HCT116 (cell line): ENCODE results near the gene GRIN2A. TPM values are rescaled to one million over a fixed set of nuclear protein-coding genes. Genes with fewer than 3 reads are reported as not detected.

Source experiments
- ATAC-seq: fragments of 200-7000 bp; cut with Tn5 transposase; 2 replicates; pipeline ENCODE4 v1.9.1; 2020; ENCODE audit warnings: mild to moderate bottlenecking, moderate library complexity
- BruUV-seq: library from RNA; stranded (reverse); fragments of 400-500 nt; replicated peaks from 2 replicates; lab custom pipeline; 2021; lab: Mats Ljungman, UMichigan
- CTCF ChIA-PET: fragments of 300-600 bp; sonication (Branson Sonifier 250); formaldehyde crosslinking; loops from one replicate; lab custom pipeline; 2021; ENCODE audit warnings: antibody characterized with exemption; lab: Charles Lee
- POLR2A ChIA-PET: fragments of 300-600, 350-600 bp; sonication (Branson Sonifier 250); formaldehyde crosslinking; loops from one replicate; lab custom pipeline; 2021; ENCODE audit warnings: antibody characterized with exemption; lab: Charles Lee
- RAD21 ChIA-PET, 2 experiments: fragments of 300-600 bp; sonication (Branson Sonifier 250); formaldehyde crosslinking; loops; one replicate each; lab custom pipeline; 2023; ENCODE audit warnings: low total read pairs in 2 of 2; ENCODE audit not compliant: uncharacterized antibody in 2 of 2, unreplicated experiment in 2 of 2, low non-redundant PET in 1 of 2; lab: Charles Lee
- DNase-seq: peaks from one replicate; pipeline ENCODE4 v3.0.0-alpha.2; 2010; ENCODE audit warnings: low read depth, low spot score
- H2AFZ ChIP-seq: fragments of 200-600 bp; shearing (Covaris generic), sonication (generic); 2 replicates; pipeline ENCODE4 v1.6.1; 2017; ENCODE audit warnings: low read depth, mixed run types, mixed read lengths, antibody characterized with exemption, low read length; ENCODE audit not compliant: poor library complexity, severe bottlenecking
- H3K27ac ChIP-seq: 2 replicates; pipeline ENCODE4 v1.5.1; 2012; ENCODE audit warnings: low read depth, low read length
- H3K27me3 ChIP-seq: fragments of 200-600 bp; sonication (generic); 2 replicates; pipeline ENCODE4 v1.6.1; 2016; ENCODE audit warnings: mixed run types, low read length, mixed read lengths; ENCODE audit not compliant: insufficient read depth
- H3K36me3 ChIP-seq, 2 experiments: fragments of 200-500 bp in 1 of 2; fragments of 200-600 bp in 1 of 2; sonication (Bioruptor generic) in 1 of 2; sonication (generic) in 1 of 2; 2 replicates each; pipeline versions ENCODE4 v1.5.1 to v1.6.1; 2014 to 2016; ENCODE audit warnings: low read length in 2 of 2, inconsistent platforms in 1 of 2, mixed read lengths in 1 of 2, mixed run types in 1 of 2; ENCODE audit not compliant: insufficient read depth in 2 of 2, control insufficient read depth in 1 of 2
- H3K4me1 ChIP-seq, 2 experiments: fragments of 200-600 bp in 1 of 2; sonication (generic) in 1 of 2; 2 replicates each; pipeline versions ENCODE4 v1.5.1 to v1.6.1; 2012 to 2017; ENCODE audit warnings: low read length in 2 of 2, inconsistent platforms in 1 of 2, mild to moderate bottlenecking in 1 of 2, mixed read lengths in 1 of 2, mixed run types in 1 of 2, moderate library complexity in 1 of 2; ENCODE audit not compliant: insufficient read depth in 2 of 2, control insufficient read depth in 1 of 2
- H3K4me2 ChIP-seq: fragments of 200-600 bp; sonication (generic); 2 replicates; pipeline ENCODE4 v1.6.1; 2017; ENCODE audit warnings: mixed run types, low read length, mixed read lengths
- H3K4me3 ChIP-seq, 2 experiments: fragments of 200-600 bp in 1 of 2; sonication (generic) in 1 of 2; replicated peaks in 1 of 2; 2 replicates each; pipeline ENCODE4 v1.5.1; 2011 to 2016; ENCODE audit warnings: low read length in 2 of 2, control low read depth in 1 of 2, low read depth in 1 of 2, mild to moderate bottlenecking in 1 of 2, mixed read lengths in 1 of 2, mixed run types in 1 of 2
- H3K79me2 ChIP-seq: fragments of 200-600 bp; sonication (generic); 2 replicates; pipeline ENCODE4 v1.6.1; 2017; ENCODE audit warnings: mild to moderate bottlenecking, mixed run types, low read length, moderate library complexity, mixed read lengths; ENCODE audit not compliant: insufficient read depth
- H3K9ac ChIP-seq: fragments of 200-600 bp; sonication (generic); 2 replicates; pipeline ENCODE4 v1.6.1; 2016; ENCODE audit warnings: low read length, mixed read lengths
- H3K9me2 ChIP-seq: fragments of 200-600 bp; sonication (generic), shearing (Covaris generic); 2 replicates; pipeline ENCODE4 v1.6.1; 2017; ENCODE audit warnings: mixed run types, mild to moderate bottlenecking, moderate library complexity; ENCODE audit not compliant: insufficient read depth
- H3K9me3 ChIP-seq, 2 experiments: fragments of 200-500 bp in 1 of 2; fragments of 200-600 bp in 1 of 2; sonication (Bioruptor generic) in 1 of 2; sonication (generic) in 1 of 2; 2 replicates each; pipeline ENCODE4 v1.6.1; 2014 to 2017; ENCODE audit warnings: low read length in 2 of 2, mixed read lengths in 2 of 2, inconsistent platforms in 1 of 2, low read depth in 1 of 2, mild to moderate bottlenecking in 1 of 2, mixed run types in 1 of 2, moderate library complexity in 1 of 2; ENCODE audit not compliant: control insufficient read depth in 1 of 2, insufficient read depth in 1 of 2
- H4K20me1 ChIP-seq: fragments of 200-600 bp; sonication (generic), shearing (Covaris generic); 2 replicates; pipeline ENCODE4 v1.6.1; 2017; ENCODE audit warnings: mixed run types, mild to moderate bottlenecking, moderate library complexity; ENCODE audit not compliant: insufficient read depth
- CEBPB ChIP-seq: IDR thresholded peaks from 2 replicates; pipeline ENCODE4 v1.6.1; 2012; ENCODE audit warnings: low read depth
- EGR1 ChIP-seq: IDR thresholded peaks from 2 replicates; pipeline ENCODE4 v1.6.1; 2012; ENCODE audit warnings: low read depth
- ELF1 ChIP-seq: IDR thresholded peaks from 2 replicates; pipeline ENCODE4 v1.6.1; 2012; ENCODE audit warnings: low read depth, borderline replicate concordance
- EZH2 ChIP-seq: fragments of 200-600 bp; sonication (generic); IDR thresholded peaks from 2 replicates; pipeline ENCODE4 v1.6.1; 2017; ENCODE audit warnings: antibody characterized with exemption, mixed run types
- EZH2phosphoT487 ChIP-seq: fragments of 200-600 bp; IDR thresholded peaks from 2 replicates; pipeline ENCODE4 v1.6.1; 2018; ENCODE audit warnings: antibody characterized with exemption, borderline replicate concordance
- POLR2A ChIP-seq: IDR thresholded peaks from 2 replicates; pipeline ENCODE4 v1.7.0; 2011; ENCODE audit warnings: borderline replicate concordance; ENCODE audit not compliant: insufficient read depth, insufficient read length; ENCODE audit errors: extremely low read depth
- POLR2AphosphoS5 ChIP-seq: IDR thresholded peaks from 2 replicates; pipeline ENCODE4 v1.6.1; 2011; ENCODE audit warnings: mild to moderate bottlenecking, low read depth, low read length, moderate library complexity
- SP1 ChIP-seq: IDR thresholded peaks from 2 replicates; pipeline ENCODE4 v1.6.1; 2012; ENCODE audit warnings: low read depth
- ZFX ChIP-seq: fragments of 450-650 bp; IDR thresholded peaks from 2 replicates; pipeline ENCODE4 v1.6.1; 2017
- intact Hi-C: fragments of 100-400 bp; cut with micrococcal nuclease; formaldehyde crosslinking; loops from 2 replicates; pipeline ENCODE4 v1.10.0; 2022
- total RNA-seq: library from RNA; stranded (reverse); gene quantifications from one replicate; pipeline ENCODE4 v1.2.1, GENCODE V29; 2021; ENCODE audit not compliant: unreplicated experiment
- TF ChIP-seq, protein P1 (sequence below): IDR thresholded peaks from 2 replicates; pipeline ENCODE4 v1.6.1; 2012
- TF ChIP-seq, protein P2 (sequence below): IDR thresholded peaks from 2 replicates; pipeline ENCODE4 v1.6.1; 2012; ENCODE audit warnings: low read depth
- TF ChIP-seq, protein P3 (sequence below), 3 experiments: fragments of 200-600 bp in 1 of 3; sonication (generic) in 1 of 3; IDR thresholded peaks in 2 of 3; conservative IDR thresholded peaks in 1 of 3; 2 replicates each; pipeline ENCODE4 v1.5.1; 2012 to 2017; ENCODE audit warnings: low read depth in 2 of 3, low read length in 2 of 3, antibody characterized with exemption in 1 of 3, borderline replicate concordance in 1 of 3, control low read depth in 1 of 3, mild to moderate bottlenecking in 1 of 3, mixed read lengths in 1 of 3, mixed run types in 1 of 3, moderate library complexity in 1 of 3; ENCODE audit not compliant: insufficient read depth in 1 of 3
- TF ChIP-seq, protein P4 (sequence below): IDR thresholded peaks from 2 replicates; pipeline ENCODE4 v1.6.1; 2011; ENCODE audit warnings: mild to moderate bottlenecking, low read length, moderate library complexity; ENCODE audit not compliant: insufficient replicate concordance; ENCODE audit errors: extremely low read depth
- TF ChIP-seq, protein P5 (sequence below): IDR thresholded peaks from 2 replicates; pipeline ENCODE4 v1.6.1; 2012

The GRIN2A gene
- total RNA-seq, 1 experiment from 2014 or later = 0.02 TPM

DNA sequence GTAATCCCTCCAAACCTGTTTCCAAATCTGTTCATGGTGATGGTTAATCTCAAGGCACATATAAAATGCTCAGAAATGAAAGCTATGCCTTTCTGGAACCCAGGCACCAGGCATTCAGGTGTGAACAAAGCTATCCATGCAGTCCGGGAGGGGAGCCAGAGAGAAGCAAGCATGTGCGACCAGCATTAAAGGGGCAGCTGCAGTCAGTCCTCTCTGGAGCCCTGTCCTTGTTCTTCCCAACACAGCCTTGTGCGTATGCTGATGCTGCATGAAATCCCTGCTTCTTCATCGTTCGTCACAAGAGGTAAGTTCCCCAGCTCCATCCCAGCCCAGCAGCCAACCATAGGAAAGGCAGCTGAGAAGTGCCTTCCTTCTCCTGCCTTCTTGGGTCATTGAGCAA is 148.7 kb downstream of the GRIN2A start:
- ChIA-PET RAD21 (no interaction called here), CTCF (no interaction called here), POLR2A (no interaction called here)
- Histone ChIP-seq H3K79me2 (no peaks in the 10 kb centered on the region), H3K9ac (no peak overlapping the region), H3K4me3 (no peak overlapping the region), H3K4me2 (no peak overlapping the region), H3K27me3 (peaks cover 8% of the 10 kb centered on the region; the same call in 1 of the 2 replicates), H3K36me3 (no peaks in the 10 kb centered on the region), H3K9me3 (no peaks in the 10 kb centered on the region), H3K27ac (no peak overlapping the region), H4K20me1 (no peaks in the 10 kb centered on the region), H2AFZ (no peak overlapping the region), H3K9me2 (no peaks in the 10 kb centered on the region), H3K4me1 (no peaks in the 10 kb centered on the region)
- ATAC-seq = no peak
- intact Hi-C loops = no loop called here
- TF ChIP-seq EZH2phosphoT487 = no peak
- TF ChIP-seq ZFX = no peak
- no peak for TF ChIP-seq CEBPB
- TF ChIP-seq, protein P1, sequence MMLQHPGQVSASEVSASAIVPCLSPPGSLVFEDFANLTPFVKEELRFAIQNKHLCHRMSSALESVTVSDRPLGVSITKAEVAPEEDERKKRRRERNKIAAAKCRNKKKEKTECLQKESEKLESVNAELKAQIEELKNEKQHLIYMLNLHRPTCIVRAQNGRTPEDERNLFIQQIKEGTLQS = no peak
- TF ChIP-seq, protein P2, sequence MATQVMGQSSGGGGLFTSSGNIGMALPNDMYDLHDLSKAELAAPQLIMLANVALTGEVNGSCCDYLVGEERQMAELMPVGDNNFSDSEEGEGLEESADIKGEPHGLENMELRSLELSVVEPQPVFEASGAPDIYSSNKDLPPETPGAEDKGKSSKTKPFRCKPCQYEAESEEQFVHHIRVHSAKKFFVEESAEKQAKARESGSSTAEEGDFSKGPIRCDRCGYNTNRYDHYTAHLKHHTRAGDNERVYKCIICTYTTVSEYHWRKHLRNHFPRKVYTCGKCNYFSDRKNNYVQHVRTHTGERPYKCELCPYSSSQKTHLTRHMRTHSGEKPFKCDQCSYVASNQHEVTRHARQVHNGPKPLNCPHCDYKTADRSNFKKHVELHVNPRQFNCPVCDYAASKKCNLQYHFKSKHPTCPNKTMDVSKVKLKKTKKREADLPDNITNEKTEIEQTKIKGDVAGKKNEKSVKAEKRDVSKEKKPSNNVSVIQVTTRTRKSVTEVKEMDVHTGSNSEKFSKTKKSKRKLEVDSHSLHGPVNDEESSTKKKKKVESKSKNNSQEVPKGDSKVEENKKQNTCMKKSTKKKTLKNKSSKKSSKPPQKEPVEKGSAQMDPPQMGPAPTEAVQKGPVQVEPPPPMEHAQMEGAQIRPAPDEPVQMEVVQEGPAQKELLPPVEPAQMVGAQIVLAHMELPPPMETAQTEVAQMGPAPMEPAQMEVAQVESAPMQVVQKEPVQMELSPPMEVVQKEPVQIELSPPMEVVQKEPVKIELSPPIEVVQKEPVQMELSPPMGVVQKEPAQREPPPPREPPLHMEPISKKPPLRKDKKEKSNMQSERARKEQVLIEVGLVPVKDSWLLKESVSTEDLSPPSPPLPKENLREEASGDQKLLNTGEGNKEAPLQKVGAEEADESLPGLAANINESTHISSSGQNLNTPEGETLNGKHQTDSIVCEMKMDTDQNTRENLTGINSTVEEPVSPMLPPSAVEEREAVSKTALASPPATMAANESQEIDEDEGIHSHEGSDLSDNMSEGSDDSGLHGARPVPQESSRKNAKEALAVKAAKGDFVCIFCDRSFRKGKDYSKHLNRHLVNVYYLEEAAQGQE = no peak
- TF ChIP-seq, protein P3, sequence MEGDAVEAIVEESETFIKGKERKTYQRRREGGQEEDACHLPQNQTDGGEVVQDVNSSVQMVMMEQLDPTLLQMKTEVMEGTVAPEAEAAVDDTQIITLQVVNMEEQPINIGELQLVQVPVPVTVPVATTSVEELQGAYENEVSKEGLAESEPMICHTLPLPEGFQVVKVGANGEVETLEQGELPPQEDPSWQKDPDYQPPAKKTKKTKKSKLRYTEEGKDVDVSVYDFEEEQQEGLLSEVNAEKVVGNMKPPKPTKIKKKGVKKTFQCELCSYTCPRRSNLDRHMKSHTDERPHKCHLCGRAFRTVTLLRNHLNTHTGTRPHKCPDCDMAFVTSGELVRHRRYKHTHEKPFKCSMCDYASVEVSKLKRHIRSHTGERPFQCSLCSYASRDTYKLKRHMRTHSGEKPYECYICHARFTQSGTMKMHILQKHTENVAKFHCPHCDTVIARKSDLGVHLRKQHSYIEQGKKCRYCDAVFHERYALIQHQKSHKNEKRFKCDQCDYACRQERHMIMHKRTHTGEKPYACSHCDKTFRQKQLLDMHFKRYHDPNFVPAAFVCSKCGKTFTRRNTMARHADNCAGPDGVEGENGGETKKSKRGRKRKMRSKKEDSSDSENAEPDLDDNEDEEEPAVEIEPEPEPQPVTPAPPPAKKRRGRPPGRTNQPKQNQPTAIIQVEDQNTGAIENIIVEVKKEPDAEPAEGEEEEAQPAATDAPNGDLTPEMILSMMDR (IDR thresholded peaks at IDR 0.05 in 2 of 3, conservative IDR thresholded peaks at IDR 0.05 in 1 of 3; ENCODE audit: borderline replicate concordance in 1 of 3, insufficient read depth in 1 of 3, low read depth in 2 of 3, low read length in 2 of 3) = no peak
- TF ChIP-seq POLR2AphosphoS5 = no peak
- TF ChIP-seq, protein P4, sequence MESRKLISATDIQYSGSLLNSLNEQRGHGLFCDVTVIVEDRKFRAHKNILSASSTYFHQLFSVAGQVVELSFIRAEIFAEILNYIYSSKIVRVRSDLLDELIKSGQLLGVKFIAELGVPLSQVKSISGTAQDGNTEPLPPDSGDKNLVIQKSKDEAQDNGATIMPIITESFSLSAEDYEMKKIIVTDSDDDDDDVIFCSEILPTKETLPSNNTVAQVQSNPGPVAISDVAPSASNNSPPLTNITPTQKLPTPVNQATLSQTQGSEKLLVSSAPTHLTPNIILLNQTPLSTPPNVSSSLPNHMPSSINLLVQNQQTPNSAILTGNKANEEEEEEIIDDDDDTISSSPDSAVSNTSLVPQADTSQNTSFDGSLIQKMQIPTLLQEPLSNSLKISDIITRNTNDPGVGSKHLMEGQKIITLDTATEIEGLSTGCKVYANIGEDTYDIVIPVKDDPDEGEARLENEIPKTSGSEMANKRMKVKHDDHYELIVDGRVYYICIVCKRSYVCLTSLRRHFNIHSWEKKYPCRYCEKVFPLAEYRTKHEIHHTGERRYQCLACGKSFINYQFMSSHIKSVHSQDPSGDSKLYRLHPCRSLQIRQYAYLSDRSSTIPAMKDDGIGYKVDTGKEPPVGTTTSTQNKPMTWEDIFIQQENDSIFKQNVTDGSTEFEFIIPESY = no peak
- TF ChIP-seq EGR1 = no peak
- TF ChIP-seq, protein P5, sequence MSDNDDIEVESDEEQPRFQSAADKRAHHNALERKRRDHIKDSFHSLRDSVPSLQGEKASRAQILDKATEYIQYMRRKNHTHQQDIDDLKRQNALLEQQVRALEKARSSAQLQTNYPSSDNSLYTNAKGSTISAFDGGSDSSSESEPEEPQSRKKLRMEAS = no peak
- TF ChIP-seq SP1 = no peak
- TF ChIP-seq ELF1 = no peak
- no peak for TF ChIP-seq POLR2A
- TF ChIP-seq EZH2 = no peak
- no TSS peak for BruUV-seq
- DNase-seq = no peak
